Keratinocyte (primary cell): ENCODE results near the gene CDHR3. TPM values are rescaled to one million over a fixed set of nuclear protein-coding genes. Genes with fewer than 3 reads are reported as not detected.
A peak's percentile ranks its signal among the peaks of the same experiment; 100 is the strongest.

Experiments used
- DNase-seq: peaks from one replicate; pipeline ENCODE4 v3.0.0-alpha.2; 2011; ENCODE audit warnings: low read depth, missing footprints, low spot score
- FAIRE-seq: peaks from 2 replicates; lab custom pipeline; 2011; peaks lifted over from hg19 to GRCh38; lab: Jason Lieb, UNC
- H2AFZ ChIP-seq: 2 replicates; pipeline ENCODE4 v1.6.0; 2012; ENCODE audit warnings: low read length, control low read depth, inconsistent platforms; ENCODE audit not compliant: control insufficient read depth
- H3K27ac ChIP-seq: 2 replicates; pipeline ENCODE4 v1.5.1; 2011; ENCODE audit warnings: low read length; ENCODE audit not compliant: control insufficient read depth, insufficient read depth
- H3K27me3 ChIP-seq: 3 replicates; pipeline ENCODE4 v1.6.0; 2011; ENCODE audit warnings: low read length; ENCODE audit not compliant: control insufficient read depth, insufficient read depth; ENCODE audit errors: extremely low read depth
- H3K36me3 ChIP-seq, 2 experiments: 2 replicates in 1 of 2; 3 replicates in 1 of 2; pipeline ENCODE4 v1.5.1; 2011; ENCODE audit warnings: low read length in 2 of 2, mild to moderate bottlenecking in 1 of 2; ENCODE audit not compliant: control insufficient read depth in 2 of 2, insufficient read depth in 2 of 2; ENCODE audit errors: extremely low read depth in 1 of 2
- H3K4me1 ChIP-seq: 3 replicates; pipeline ENCODE4 v1.5.1; 2011; ENCODE audit warnings: low read length; ENCODE audit not compliant: control insufficient read depth, insufficient read depth; ENCODE audit errors: extremely low read depth
- H3K4me2 ChIP-seq: 3 replicates; pipeline ENCODE4 v1.6.0; 2011; ENCODE audit warnings: low read depth, low read length; ENCODE audit not compliant: control insufficient read depth, insufficient read depth; ENCODE audit errors: extremely low read depth
- H3K4me3 ChIP-seq, 3 experiments: fragments of 200-600 bp in 1 of 3; sonication (generic) in 1 of 3; 2 replicates in 2 of 3; 3 replicates in 1 of 3; pipeline ENCODE4 v1.5.1; 2011 to 2016; ENCODE audit warnings: low read length in 3 of 3, mild to moderate bottlenecking in 3 of 3, control low read depth in 2 of 3, inconsistent platforms in 1 of 3, low read depth in 1 of 3, mixed read lengths in 1 of 3, mixed run types in 1 of 3, moderate library complexity in 1 of 3; ENCODE audit not compliant: control insufficient read depth in 2 of 3, insufficient read depth in 2 of 3; ENCODE audit errors: extremely low read depth in 1 of 3
- H3K79me2 ChIP-seq: 2 replicates; pipeline ENCODE4 v1.6.0; 2012; ENCODE audit warnings: low read length; ENCODE audit not compliant: control insufficient read depth, insufficient read depth
- H3K9ac ChIP-seq: 3 replicates; pipeline ENCODE4 v1.6.0; 2011; ENCODE audit warnings: low read length; ENCODE audit not compliant: control insufficient read depth, insufficient read depth; ENCODE audit errors: extremely low read depth
- H3K9me1 ChIP-seq: 3 replicates; pipeline ENCODE4 v1.6.0; 2011; ENCODE audit warnings: low read length; ENCODE audit not compliant: control insufficient read depth, insufficient read depth; ENCODE audit errors: extremely low read depth
- H3K9me3 ChIP-seq: 2 replicates; pipeline ENCODE4 v1.5.1; 2012; ENCODE audit warnings: low read depth, low read length; ENCODE audit not compliant: control insufficient read depth
- H4K20me1 ChIP-seq: 3 replicates; pipeline ENCODE4 v1.6.0; 2011; ENCODE audit warnings: low read length; ENCODE audit not compliant: control insufficient read depth, insufficient read depth; ENCODE audit errors: extremely low read depth
- CTCF ChIP-seq, 3 experiments: IDR thresholded peaks in 1 of 3; conservative IDR thresholded peaks in 1 of 3; optimal IDR thresholded peaks in 1 of 3; 2 replicates in 2 of 3; 3 replicates in 1 of 3; pipeline versions ENCODE3 to v1.5.1; 2011; ENCODE audit warnings: low read length in 3 of 3, mild to moderate bottlenecking in 3 of 3, moderate library complexity in 2 of 3, control low read depth in 1 of 3, inconsistent platforms in 1 of 3; ENCODE audit not compliant: insufficient read depth in 2 of 3; ENCODE audit errors: extremely low read depth in 1 of 3
- EZH2 ChIP-seq: IDR thresholded peaks from one replicate; pipeline ENCODE4 v1.6.1; 2012; ENCODE audit warnings: inconsistent platforms, mild to moderate bottlenecking, low read length, moderate library complexity
- dilution Hi-C: fragments of 300-500 bp; cut with MboI; formaldehyde crosslinking; loops from one replicate; pipeline ENCODE4 v1.7.0; 2020; ENCODE audit warnings: low sequenced_read_pairs; ENCODE audit not compliant: extremely low pct_ligation_motif_present
- polyA plus RNA-seq, 5 experiments: library from polyadenylated mRNA; depleted of rRNA in 3 of 5; stranded (reverse) in 3 of 5; stranded (forward) in 1 of 5; unstranded in 1 of 5; fragments of >200 nt; gene quantifications; 1 replicate in 1 of 5; 2 replicates in 3 of 5; 3 replicates in 1 of 5; pipeline versions ENCODE4 v1.2.1 to v1.2.3, GENCODE V29; 2011 to 2012; ENCODE audit warnings: missing spikeins in 2 of 5, low read depth in 1 of 5, low replicate concordance in 1 of 5

Gene CDHR3
- polyA plus RNA-seq, 1 donor (not counting 4 experiments of a cell fraction or from before 2014, with no cell fraction given), result 1.2 TPM

GRCh38 chr7:106047184-106047583 lies 84.1 kb downstream of the CDHR3 start:
- Histone ChIP-seq H3K27ac (no peak overlapping the region), H3K36me3 (no peaks in the 10 kb centered on the region), H3K9me3 (no peaks in the 10 kb centered on the region), H3K4me2 (no peak overlapping the region), H4K20me1 (no peaks in the 10 kb centered on the region), H3K79me2 (no peaks in the 10 kb centered on the region), H3K9me1 (no peaks in the 10 kb centered on the region), H3K9ac (no peak overlapping the region), H3K27me3 (no peaks in the 10 kb centered on the region), H3K4me3 (no peak overlapping the region), H3K4me1 (peaks cover 45% of the 10 kb centered on the region), H2AFZ (no peak overlapping the region)
- dilution Hi-C loops, result no loop called here
- TF ChIP-seq CTCF (optimal IDR thresholded peaks at IDR 0.05 in 1 of 3, IDR thresholded peaks at IDR 0.05 in 1 of 3, conservative IDR thresholded peaks at IDR 0.05 in 1 of 3; ENCODE audit: extremely low read depth in 1 of 3, insufficient read depth in 2 of 3, low read length in 3 of 3) (no peak), EZH2 (no peak)
- FAIRE-seq (no peak), DNase-seq (no peak)

- FAIRE-seq (peak; percentile 96), DNase-seq (no peak)
- H4K20me1 ChIP-seq, result no peaks in the 10 kb centered on the region
- H3K4me1 ChIP-seq, result peaks cover 40% of the 10 kb centered on the region
- H3K9me1 ChIP-seq, result no peaks in the 10 kb centered on the region
- H3K9ac ChIP-seq, result no peak overlapping the region
- H3K4me3 ChIP-seq, result peak overlapping the region in 1 of 3 experiments; percentile 11
- H2AFZ ChIP-seq, result no peak overlapping the region
- H3K9me3 ChIP-seq, result no peaks in the 10 kb centered on the region
- no peaks in the 10 kb centered on the region for H3K27me3 ChIP-seq
- H3K4me2 ChIP-seq, result peak overlapping the region; percentile 63
- no peaks in the 10 kb centered on the region for H3K79me2 ChIP-seq
- peak in 1 of 3 experiments; percentile 4 for TF ChIP-seq CTCF (optimal IDR thresholded peaks at IDR 0.05 in 1 of 3, IDR thresholded peaks at IDR 0.05 in 1 of 3, conservative IDR thresholded peaks at IDR 0.05 in 1 of 3; ENCODE audit: extremely low read depth in 1 of 3, insufficient read depth in 2 of 3, low read length in 3 of 3)
- no peak for TF ChIP-seq EZH2
- H3K27ac ChIP-seq, result peak overlapping the region; percentile 39
- no peaks in the 10 kb centered on the region for H3K36me3 ChIP-seq
- dilution Hi-C loops, result no loop called here
Measured at GRCh38 chr7:106047818-106048705, 85.0 kb downstream of the CDHR3 start.
